GM23338 (cell line): ENCODE data around the gene FBXL2. TPM values are rescaled to one million over a fixed set of nuclear protein-coding genes. Genes with fewer than 3 reads are reported as not detected.

ENCODE experiments used
- ATAC-seq: fragments of 200-7000 bp; cut with Tn5 transposase; 3 replicates; pipeline ENCODE4 v1.9.1; 2020
- DNase-seq: peaks from one replicate; pipeline ENCODE4 v3.0.0-alpha.2; 2015; ENCODE audit warnings: low spot score
- H2AFZ ChIP-seq: fragments of 200-600 bp; sonication (generic); 2 replicates; pipeline ENCODE4 v1.8.0; 2016; ENCODE audit warnings: antibody characterized with exemption, mild to moderate bottlenecking, moderate library complexity
- H3F3A ChIP-seq: fragments of 200-600 bp; sonication (generic); replicated peaks from 2 replicates; pipeline ENCODE4 v1.8.0; 2017; ENCODE audit warnings: antibody characterized with exemption, mixed run types, low read depth
- H3K27ac ChIP-seq: fragments of 200-600 bp; sonication (generic); 2 replicates; pipeline ENCODE4 v1.6.1; 2016; ENCODE audit warnings: low read depth
- H3K27me3 ChIP-seq: fragments of 200-600 bp; sonication (generic); 2 replicates; pipeline ENCODE4 v1.8.0; 2016; ENCODE audit warnings: mild to moderate bottlenecking, mixed run types, moderate library complexity; ENCODE audit not compliant: insufficient read depth
- H3K36me3 ChIP-seq: fragments of 200-600 bp; sonication (generic); 2 replicates; pipeline ENCODE4 v1.8.0; 2016; ENCODE audit warnings: mild to moderate bottlenecking; ENCODE audit not compliant: insufficient read depth
- H3K4me1 ChIP-seq: fragments of 200-600 bp; sonication (generic); 2 replicates; pipeline ENCODE4 v1.8.0; 2016; ENCODE audit warnings: mild to moderate bottlenecking, moderate library complexity; ENCODE audit not compliant: insufficient read depth
- H3K4me2 ChIP-seq: fragments of 200-600 bp; sonication (generic); 2 replicates; pipeline ENCODE4 v1.7.1; 2017; ENCODE audit warnings: mixed run types
- H3K4me3 ChIP-seq: fragments of 200-600 bp; sonication (generic); 2 replicates; pipeline ENCODE4 v1.6.1; 2016; ENCODE audit warnings: mixed run types
- H3K79me2 ChIP-seq: fragments of 200-600 bp; sonication (generic); replicated peaks from 2 replicates; pipeline ENCODE4 v1.8.0; 2017; ENCODE audit warnings: mild to moderate bottlenecking; ENCODE audit not compliant: insufficient read depth
- H3K9me2 ChIP-seq: fragments of 200-600 bp; sonication (generic); 2 replicates; pipeline ENCODE4 v1.8.0; 2017; ENCODE audit not compliant: insufficient read depth
- H4K20me1 ChIP-seq: fragments of 200-600 bp; sonication (generic); replicated peaks from 2 replicates; pipeline ENCODE4 v1.8.0; 2017; ENCODE audit warnings: mild to moderate bottlenecking; ENCODE audit not compliant: insufficient read depth
- H3K27ac Mint-ChIP-seq: 2 replicates; pipeline ENCODE4 v1.8.0; 2020; ENCODE audit warnings: inconsistent platforms, mild to moderate bottlenecking, moderate library complexity, mixed read lengths
- H3K27me3 Mint-ChIP-seq: 3 replicates; pipeline ENCODE4 v1.8.0; 2022; ENCODE audit warnings: low read depth, mild to moderate bottlenecking, moderate library complexity, mixed read lengths, inconsistent platforms; ENCODE audit not compliant: insufficient read depth, poor library complexity
- H3K36me3 Mint-ChIP-seq: 3 replicates; pipeline ENCODE4 v1.8.0; 2021; ENCODE audit warnings: low read depth, mild to moderate bottlenecking, inconsistent platforms, moderate library complexity, mixed read lengths
- H3K4me1 Mint-ChIP-seq: 3 replicates; pipeline ENCODE4 v1.8.0; 2020; ENCODE audit warnings: mild to moderate bottlenecking, inconsistent platforms, mixed read lengths
- H3K4me3 Mint-ChIP-seq: 3 replicates; pipeline ENCODE4 v1.8.0; 2021; ENCODE audit warnings: moderate library complexity, mild to moderate bottlenecking, inconsistent platforms, mixed read lengths
- H3K9me3 Mint-ChIP-seq: 3 replicates; pipeline ENCODE4 v1.8.0; 2020; ENCODE audit warnings: moderate library complexity, mild to moderate bottlenecking, inconsistent platforms, mixed read lengths
- CREB1 ChIP-seq: fragments of 250-450 bp; sonication (Bioruptor Pico); IDR thresholded peaks from 2 replicates; pipeline ENCODE4 v1.5.0; 2020; ENCODE audit warnings: low read depth, mild to moderate bottlenecking, moderate library complexity
- EZH2 ChIP-seq: fragments of 200-600 bp; sonication (generic); IDR thresholded peaks from one replicate; pipeline ENCODE4 v1.8.0; 2017; ENCODE audit warnings: antibody characterized with exemption, mild to moderate bottlenecking, low read depth; ENCODE audit not compliant: unreplicated experiment
- EZH2phosphoT487 ChIP-seq: fragments of 200-600 bp; sonication (generic); IDR thresholded peaks from one replicate; pipeline ENCODE4 v1.8.1; 2018; ENCODE audit warnings: antibody characterized with exemption; ENCODE audit not compliant: unreplicated experiment
- JUNB ChIP-seq: IDR thresholded peaks from one replicate; pipeline ENCODE4 v1.6.1; 2016; ENCODE audit warnings: antibody characterized with exemption; ENCODE audit not compliant: unreplicated experiment
- NANOG ChIP-seq: IDR thresholded peaks from 2 replicates; pipeline ENCODE4 v1.6.1; 2016; ENCODE audit warnings: antibody characterized with exemption, borderline replicate concordance
- POLR2AphosphoS5 ChIP-seq: IDR thresholded peaks from 2 replicates; pipeline ENCODE4 v1.6.1; 2016; ENCODE audit warnings: antibody characterized with exemption, low read depth
- STAT1 ChIP-seq: IDR thresholded peaks from one replicate; pipeline ENCODE4 v1.6.1; 2016; ENCODE audit warnings: antibody characterized with exemption; ENCODE audit not compliant: unreplicated experiment
- ZNF114 ChIP-seq: fragments of 250-450 bp; sonication (Bioruptor Pico); IDR thresholded peaks from 2 replicates; pipeline ENCODE4 v1.5.0; 2020; ENCODE audit warnings: mild to moderate bottlenecking, moderate library complexity
- ZNF331 ChIP-seq: fragments of 250-450 bp; sonication (Bioruptor Pico); IDR thresholded peaks from 2 replicates; pipeline ENCODE4 v1.5.0; 2020; ENCODE audit warnings: low read depth, mild to moderate bottlenecking, moderate library complexity
- polyA plus RNA-seq: library from polyadenylated mRNA; unstranded; fragments of >200 nt; fragmentation: Nextera tagmentation; extraction: Ambion mirVana; gene quantifications from 2 replicates; pipeline ENCODE4 v1.2.1, GENCODE V29; 2016
- total RNA-seq: library from RNA; depleted of rRNA; stranded (reverse); fragments of >200 nt; shearing (Covaris generic); gene quantifications from 2 replicates; pipeline ENCODE4 v1.2.3, GENCODE V29; 2014
- TF ChIP-seq, protein P1 (sequence below): IDR thresholded peaks from one replicate; pipeline ENCODE4 v1.6.1; 2018; ENCODE audit warnings: antibody characterized with exemption; ENCODE audit not compliant: unreplicated experiment
- TF ChIP-seq, protein P2 (sequence below): IDR thresholded peaks from 2 replicates; pipeline ENCODE4 v1.6.1; 2016; ENCODE audit warnings: antibody characterized with exemption
- TF ChIP-seq, protein P3 (sequence below): fragments of 250-450 bp; sonication (Bioruptor Pico); IDR thresholded peaks from 2 replicates; pipeline ENCODE4 v1.5.0; 2020; ENCODE audit warnings: mild to moderate bottlenecking, moderate library complexity
- TF ChIP-seq, protein P4 (sequence below), 2 experiments: fragments of 200-600 bp in 1 of 2; sonication (generic) in 1 of 2; conservative IDR thresholded peaks; 2 replicates each; pipeline versions ENCODE4 v1.5.1 to v1.6.1; 2016 to 2017; ENCODE audit warnings: antibody characterized with exemption in 2 of 2, low read depth in 2 of 2, mild to moderate bottlenecking in 2 of 2, moderate library complexity in 1 of 2

The FBXL2 gene
- total and polyA plus RNA-seq, 2 experiments from 2014 or later, result 2.8 to 5.7 TPM

DNA sequence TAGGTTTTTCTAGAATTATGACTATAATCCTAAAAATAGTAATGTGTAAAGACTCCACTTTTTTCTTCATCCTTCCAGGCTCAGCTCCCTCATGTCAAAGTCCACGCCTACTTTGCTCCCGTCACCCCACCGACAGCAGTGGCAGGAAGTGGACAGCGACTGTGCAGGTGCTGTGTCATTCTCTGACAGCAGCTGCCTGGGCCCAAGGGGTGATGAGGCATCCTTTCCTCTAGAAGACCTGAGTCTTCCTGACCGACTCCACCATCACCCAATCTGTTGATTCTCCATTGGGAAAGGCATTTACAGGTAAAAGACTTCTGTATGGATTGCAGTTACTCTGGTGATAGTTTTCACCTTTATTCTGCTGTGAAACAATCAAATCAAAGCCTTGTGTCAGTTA, 108.2 kb downstream of the FBXL2 start:
- Mint-ChIP-seq H3K27me3 (peaks cover 2% of the 10 kb centered on the region), H3K27ac (no peak overlapping the region), H3K36me3 (peaks cover 31% of the 10 kb centered on the region), H3K9me3 (no peaks in the 10 kb centered on the region; the same call in 2 of the 3 replicates), H3K4me1 (no peaks in the 10 kb centered on the region), H3K4me3 (no peak overlapping the region)
- Histone ChIP-seq H3F3A (no peaks in the 10 kb centered on the region), H3K79me2 (no peaks in the 10 kb centered on the region), H3K4me3 (no peak overlapping the region), H3K27me3 (no peaks in the 10 kb centered on the region), H2AFZ (no peak overlapping the region), H3K4me1 (no peaks in the 10 kb centered on the region), H3K27ac (no peak overlapping the region), H4K20me1 (peaks cover 3% of the 10 kb centered on the region; the same call in 1 of the 2 replicates), H3K4me2 (no peak overlapping the region), H3K36me3 (peaks cover 23% of the 10 kb centered on the region; the same call in 1 of the 2 replicates), H3K9me2 (0 out of 2 replicates have a peak, but pooled peaks cover 3% of the 10 kb centered on the region)
- DNase-seq, result no peak
- TF ChIP-seq JUNB (no peak), EZH2 (no peak), CREB1 (CRISPR knock-in tag) (no peak), NANOG (no peak), ZNF331 (CRISPR knock-in tag) (no peak), EZH2phosphoT487 (no peak), STAT1 (no peak), POLR2AphosphoS5 (no peak), ZNF114 (CRISPR knock-in tag) (no peak)
- TF ChIP-seq, protein P1, sequence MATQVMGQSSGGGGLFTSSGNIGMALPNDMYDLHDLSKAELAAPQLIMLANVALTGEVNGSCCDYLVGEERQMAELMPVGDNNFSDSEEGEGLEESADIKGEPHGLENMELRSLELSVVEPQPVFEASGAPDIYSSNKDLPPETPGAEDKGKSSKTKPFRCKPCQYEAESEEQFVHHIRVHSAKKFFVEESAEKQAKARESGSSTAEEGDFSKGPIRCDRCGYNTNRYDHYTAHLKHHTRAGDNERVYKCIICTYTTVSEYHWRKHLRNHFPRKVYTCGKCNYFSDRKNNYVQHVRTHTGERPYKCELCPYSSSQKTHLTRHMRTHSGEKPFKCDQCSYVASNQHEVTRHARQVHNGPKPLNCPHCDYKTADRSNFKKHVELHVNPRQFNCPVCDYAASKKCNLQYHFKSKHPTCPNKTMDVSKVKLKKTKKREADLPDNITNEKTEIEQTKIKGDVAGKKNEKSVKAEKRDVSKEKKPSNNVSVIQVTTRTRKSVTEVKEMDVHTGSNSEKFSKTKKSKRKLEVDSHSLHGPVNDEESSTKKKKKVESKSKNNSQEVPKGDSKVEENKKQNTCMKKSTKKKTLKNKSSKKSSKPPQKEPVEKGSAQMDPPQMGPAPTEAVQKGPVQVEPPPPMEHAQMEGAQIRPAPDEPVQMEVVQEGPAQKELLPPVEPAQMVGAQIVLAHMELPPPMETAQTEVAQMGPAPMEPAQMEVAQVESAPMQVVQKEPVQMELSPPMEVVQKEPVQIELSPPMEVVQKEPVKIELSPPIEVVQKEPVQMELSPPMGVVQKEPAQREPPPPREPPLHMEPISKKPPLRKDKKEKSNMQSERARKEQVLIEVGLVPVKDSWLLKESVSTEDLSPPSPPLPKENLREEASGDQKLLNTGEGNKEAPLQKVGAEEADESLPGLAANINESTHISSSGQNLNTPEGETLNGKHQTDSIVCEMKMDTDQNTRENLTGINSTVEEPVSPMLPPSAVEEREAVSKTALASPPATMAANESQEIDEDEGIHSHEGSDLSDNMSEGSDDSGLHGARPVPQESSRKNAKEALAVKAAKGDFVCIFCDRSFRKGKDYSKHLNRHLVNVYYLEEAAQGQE, result no peak
- TF ChIP-seq, protein P2, sequence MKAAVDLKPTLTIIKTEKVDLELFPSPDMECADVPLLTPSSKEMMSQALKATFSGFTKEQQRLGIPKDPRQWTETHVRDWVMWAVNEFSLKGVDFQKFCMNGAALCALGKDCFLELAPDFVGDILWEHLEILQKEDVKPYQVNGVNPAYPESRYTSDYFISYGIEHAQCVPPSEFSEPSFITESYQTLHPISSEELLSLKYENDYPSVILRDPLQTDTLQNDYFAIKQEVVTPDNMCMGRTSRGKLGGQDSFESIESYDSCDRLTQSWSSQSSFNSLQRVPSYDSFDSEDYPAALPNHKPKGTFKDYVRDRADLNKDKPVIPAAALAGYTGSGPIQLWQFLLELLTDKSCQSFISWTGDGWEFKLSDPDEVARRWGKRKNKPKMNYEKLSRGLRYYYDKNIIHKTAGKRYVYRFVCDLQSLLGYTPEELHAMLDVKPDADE, result no peak
- TF ChIP-seq, protein P3, sequence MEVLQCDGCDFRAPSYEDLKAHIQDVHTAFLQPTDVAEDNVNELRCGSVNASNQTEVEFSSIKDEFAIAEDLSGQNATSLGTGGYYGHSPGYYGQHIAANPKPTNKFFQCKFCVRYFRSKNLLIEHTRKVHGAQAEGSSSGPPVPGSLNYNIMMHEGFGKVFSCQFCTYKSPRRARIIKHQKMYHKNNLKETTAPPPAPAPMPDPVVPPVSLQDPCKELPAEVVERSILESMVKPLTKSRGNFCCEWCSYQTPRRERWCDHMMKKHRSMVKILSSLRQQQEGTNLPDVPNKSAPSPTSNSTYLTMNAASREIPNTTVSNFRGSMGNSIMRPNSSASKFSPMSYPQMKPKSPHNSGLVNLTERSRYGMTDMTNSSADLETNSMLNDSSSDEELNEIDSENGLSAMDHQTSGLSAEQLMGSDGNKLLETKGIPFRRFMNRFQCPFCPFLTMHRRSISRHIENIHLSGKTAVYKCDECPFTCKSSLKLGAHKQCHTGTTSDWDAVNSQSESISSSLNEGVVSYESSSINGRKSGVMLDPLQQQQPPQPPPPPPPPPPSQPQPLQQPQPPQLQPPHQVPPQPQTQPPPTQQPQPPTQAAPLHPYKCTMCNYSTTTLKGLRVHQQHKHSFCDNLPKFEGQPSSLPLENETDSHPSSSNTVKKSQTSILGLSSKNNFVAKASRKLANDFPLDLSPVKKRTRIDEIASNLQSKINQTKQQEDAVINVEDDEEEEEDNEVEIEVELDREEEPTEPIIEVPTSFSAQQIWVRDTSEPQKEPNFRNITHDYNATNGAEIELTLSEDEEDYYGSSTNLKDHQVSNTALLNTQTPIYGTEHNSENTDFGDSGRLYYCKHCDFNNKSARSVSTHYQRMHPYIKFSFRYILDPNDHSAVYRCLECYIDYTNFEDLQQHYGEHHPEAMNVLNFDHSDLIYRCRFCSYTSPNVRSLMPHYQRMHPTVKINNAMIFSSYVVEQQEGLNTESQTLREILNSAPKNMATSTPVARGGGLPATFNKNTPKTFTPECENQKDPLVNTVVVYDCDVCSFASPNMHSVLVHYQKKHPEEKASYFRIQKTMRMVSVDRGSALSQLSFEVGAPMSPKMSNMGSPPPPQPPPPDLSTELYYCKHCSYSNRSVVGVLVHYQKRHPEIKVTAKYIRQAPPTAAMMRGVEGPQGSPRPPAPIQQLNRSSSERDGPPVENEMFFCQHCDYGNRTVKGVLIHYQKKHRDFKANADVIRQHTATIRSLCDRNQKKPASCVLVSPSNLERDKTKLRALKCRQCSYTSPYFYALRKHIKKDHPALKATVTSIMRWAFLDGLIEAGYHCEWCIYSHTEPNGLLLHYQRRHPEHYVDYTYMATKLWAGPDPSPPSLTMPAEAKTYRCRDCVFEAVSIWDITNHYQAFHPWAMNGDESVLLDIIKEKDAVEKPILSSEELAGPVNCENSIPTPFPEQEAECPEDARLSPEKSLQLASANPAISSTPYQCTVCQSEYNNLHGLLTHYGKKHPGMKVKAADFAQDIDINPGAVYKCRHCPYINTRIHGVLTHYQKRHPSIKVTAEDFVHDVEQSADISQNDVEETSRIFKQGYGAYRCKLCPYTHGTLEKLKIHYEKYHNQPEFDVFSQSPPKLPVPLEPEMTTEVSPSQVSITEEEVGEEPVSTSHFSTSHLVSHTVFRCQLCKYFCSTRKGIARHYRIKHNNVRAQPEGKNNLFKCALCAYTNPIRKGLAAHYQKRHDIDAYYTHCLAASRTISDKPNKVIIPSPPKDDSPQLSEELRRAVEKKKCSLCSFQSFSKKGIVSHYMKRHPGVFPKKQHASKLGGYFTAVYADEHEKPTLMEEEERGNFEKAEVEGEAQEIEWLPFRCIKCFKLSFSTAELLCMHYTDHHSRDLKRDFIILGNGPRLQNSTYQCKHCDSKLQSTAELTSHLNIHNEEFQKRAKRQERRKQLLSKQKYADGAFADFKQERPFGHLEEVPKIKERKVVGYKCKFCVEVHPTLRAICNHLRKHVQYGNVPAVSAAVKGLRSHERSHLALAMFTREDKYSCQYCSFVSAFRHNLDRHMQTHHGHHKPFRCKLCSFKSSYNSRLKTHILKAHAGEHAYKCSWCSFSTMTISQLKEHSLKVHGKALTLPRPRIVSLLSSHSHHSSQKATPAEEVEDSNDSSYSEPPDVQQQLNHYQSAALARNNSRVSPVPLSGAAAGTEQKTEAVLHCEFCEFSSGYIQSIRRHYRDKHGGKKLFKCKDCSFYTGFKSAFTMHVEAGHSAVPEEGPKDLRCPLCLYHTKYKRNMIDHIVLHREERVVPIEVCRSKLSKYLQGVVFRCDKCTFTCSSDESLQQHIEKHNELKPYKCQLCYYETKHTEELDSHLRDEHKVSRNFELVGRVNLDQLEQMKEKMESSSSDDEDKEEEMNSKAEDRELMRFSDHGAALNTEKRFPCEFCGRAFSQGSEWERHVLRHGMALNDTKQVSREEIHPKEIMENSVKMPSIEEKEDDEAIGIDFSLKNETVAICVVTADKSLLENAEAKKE (CRISPR knock-in tag), result no peak
- TF ChIP-seq, protein P4, sequence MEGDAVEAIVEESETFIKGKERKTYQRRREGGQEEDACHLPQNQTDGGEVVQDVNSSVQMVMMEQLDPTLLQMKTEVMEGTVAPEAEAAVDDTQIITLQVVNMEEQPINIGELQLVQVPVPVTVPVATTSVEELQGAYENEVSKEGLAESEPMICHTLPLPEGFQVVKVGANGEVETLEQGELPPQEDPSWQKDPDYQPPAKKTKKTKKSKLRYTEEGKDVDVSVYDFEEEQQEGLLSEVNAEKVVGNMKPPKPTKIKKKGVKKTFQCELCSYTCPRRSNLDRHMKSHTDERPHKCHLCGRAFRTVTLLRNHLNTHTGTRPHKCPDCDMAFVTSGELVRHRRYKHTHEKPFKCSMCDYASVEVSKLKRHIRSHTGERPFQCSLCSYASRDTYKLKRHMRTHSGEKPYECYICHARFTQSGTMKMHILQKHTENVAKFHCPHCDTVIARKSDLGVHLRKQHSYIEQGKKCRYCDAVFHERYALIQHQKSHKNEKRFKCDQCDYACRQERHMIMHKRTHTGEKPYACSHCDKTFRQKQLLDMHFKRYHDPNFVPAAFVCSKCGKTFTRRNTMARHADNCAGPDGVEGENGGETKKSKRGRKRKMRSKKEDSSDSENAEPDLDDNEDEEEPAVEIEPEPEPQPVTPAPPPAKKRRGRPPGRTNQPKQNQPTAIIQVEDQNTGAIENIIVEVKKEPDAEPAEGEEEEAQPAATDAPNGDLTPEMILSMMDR (conservative IDR thresholded peaks at IDR 0.05; ENCODE audit: low read depth in 2 of 2), result no peak
- no peak for ATAC-seq
